Muscle of arm (tissue), 12 donors: ENCODE measurements around the gene ADGRL4. TPM values are rescaled to one million over a fixed set of nuclear protein-coding genes. Genes with fewer than 3 reads are reported as not detected.

ENCODE experiments used
- DNase-seq: peaks from one replicate; pipeline ENCODE4 v3.0.0-alpha.2; 2013
- polyA plus RNA-seq, 12 donors: library from polyadenylated mRNA; unstranded; fragments of 120-200 nt; gene quantifications; one replicate each; pipeline ENCODE4 v1.2.1, GENCODE V29; 2013; ENCODE audit not compliant: insufficient read length in 12 of 12

Gene ADGRL4
- polyA plus RNA-seq, 12 donors: 11.7 to 24.9 (median 19.5) TPM; not detected in 1

DNA sequence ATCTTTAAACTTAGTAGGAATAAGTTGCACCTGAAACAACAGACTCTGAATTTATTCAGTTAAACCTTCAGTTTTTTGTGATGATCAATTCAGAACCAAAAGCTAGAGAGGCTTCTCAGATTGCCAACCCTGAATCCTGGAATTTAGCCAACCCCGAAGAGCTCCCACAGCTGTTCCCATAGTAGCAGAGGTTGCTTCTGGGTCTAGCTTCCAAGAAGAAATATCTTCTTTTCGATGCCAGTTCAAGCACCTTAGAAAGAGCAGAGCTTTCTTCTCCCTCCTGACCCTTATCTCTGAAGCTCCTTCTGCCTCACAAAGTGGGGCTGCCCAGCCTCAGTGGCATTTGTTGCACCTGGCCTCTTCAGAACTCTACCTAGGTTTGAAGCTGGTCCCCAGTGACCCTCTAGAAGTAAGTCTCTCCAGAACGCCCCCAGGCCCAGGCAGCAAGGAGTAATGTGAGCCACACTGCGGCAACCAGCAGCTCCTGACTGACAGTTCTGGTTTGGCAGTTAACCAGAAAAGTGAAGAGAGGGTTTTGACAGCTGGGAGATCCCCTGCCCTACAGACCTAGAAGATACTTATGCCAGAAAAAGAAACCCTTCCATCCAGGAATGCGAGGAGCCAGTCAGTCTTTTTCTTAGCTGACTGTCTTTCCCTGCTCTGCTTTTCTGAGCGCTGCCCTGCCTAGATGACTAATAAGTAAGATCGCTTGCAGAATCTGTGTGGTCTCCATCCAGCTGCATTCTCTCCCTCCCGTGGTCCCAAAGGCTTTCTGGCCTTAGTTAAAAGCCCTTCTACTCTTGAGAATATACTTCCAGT is 165.9 kb downstream of the ADGRL4 start:
- peak; percentile 48 for DNase-seq
